ENCODE data around the gene SDK1. TPM values are rescaled to one million over a fixed set of nuclear protein-coding genes. Genes with fewer than 3 reads are reported as not detected.

The SDK1 gene
- total and polyA plus RNA-seq, 4 donors = 0.12 to 0.47 (median 0.36) TPM

GRCh38 chr7:4083513-4083912 lies 782.5 kb downstream of the SDK1 start:
- TF ChIP-seq CTCF (IDR thresholded peaks at IDR 0.05; ENCODE audit: low read depth, low read length, missing input control) = no peak
- Histone ChIP-seq H3K27me3 (ENCODE audit: control insufficient read depth in 4 of 4, insufficient read depth in 4 of 4, low read length in 3 of 4) (no peaks in the 10 kb centered on the region), H3K4me3 (ENCODE audit: low read depth in 1 of 3, low read length in 3 of 3) (no peak overlapping the region), H3K9ac (ENCODE audit: low read depth in 1 of 2, low read length in 2 of 2) (no peak overlapping the region), H3K27ac (ENCODE audit: low read depth in 1 of 2, low read length in 2 of 2) (no peak overlapping the region), H3K4me1 (ENCODE audit: control insufficient read depth in 4 of 4, insufficient read depth in 4 of 4, low read length in 3 of 4) (no peaks in the 10 kb centered on the region), H3K9me3 (ENCODE audit: control insufficient read depth in 4 of 4, low read length in 3 of 4) (no peaks in the 10 kb centered on the region), H3K36me3 (ENCODE audit: control insufficient read depth in 4 of 4, insufficient read depth in 3 of 4, low read depth in 1 of 4, low read length in 3 of 4) (no peaks in the 10 kb centered on the region)
- DNase-seq (ENCODE audit: low spot score) = no peak
- WGBS = 87% methylated on average over 1 of the region's 1 CpG

DNA sequence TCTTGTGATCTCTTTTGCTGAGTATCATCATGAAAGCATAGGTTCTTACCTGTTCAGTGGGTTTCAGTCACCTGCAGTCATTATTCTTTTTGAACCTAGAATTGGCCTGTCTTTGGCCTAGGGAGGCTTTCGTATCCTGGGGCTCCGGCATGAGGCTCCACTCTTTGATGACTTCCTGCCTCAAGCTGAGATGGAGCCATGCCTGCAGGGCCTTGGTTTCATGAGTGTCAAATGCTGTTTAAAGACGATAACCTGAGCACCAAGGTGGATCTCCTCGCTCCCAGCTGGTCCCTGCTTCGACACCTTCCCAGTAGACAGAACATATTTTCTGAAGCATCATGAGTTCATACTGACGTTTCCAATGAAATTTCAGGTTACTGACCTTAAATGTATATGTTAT lies 783.2 kb downstream of the SDK1 start:
- TF ChIP-seq MAX (IDR thresholded peaks at IDR 0.05) (no peak), JUND (IDR thresholded peaks at IDR 0.05) (no peak), SP1 (IDR thresholded peaks at IDR 0.05) (no peak), HNF4G (IDR thresholded peaks at IDR 0.05) (no peak), RAD21 (IDR thresholded peaks at IDR 0.05) (no peak), FOXA1 (IDR thresholded peaks at IDR 0.05) (no peak), TAF1 (conservative IDR thresholded peaks at IDR 0.05) (no peak), RXRA (IDR thresholded peaks at IDR 0.05) (no peak), CTCF (IDR thresholded peaks at IDR 0.05; ENCODE audit: low read depth, low read length, missing input control) (no peak), FOXA2 (IDR thresholded peaks at IDR 0.05) (no peak), EGR1 (IDR thresholded peaks at IDR 0.05; ENCODE audit: low read depth in 2 of 2) (no peak), GABPA (IDR thresholded peaks at IDR 0.05 in 1 of 2, conservative IDR thresholded peaks at IDR 0.05 in 1 of 2) (no peak)
- TF ChIP-seq, protein P1, sequence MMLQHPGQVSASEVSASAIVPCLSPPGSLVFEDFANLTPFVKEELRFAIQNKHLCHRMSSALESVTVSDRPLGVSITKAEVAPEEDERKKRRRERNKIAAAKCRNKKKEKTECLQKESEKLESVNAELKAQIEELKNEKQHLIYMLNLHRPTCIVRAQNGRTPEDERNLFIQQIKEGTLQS (IDR thresholded peaks at IDR 0.05) = no peak
- Histone ChIP-seq H3K9ac (ENCODE audit: low read depth in 1 of 2, low read length in 2 of 2) (no peak overlapping the region), H3K27me3 (ENCODE audit: control insufficient read depth in 4 of 4, insufficient read depth in 4 of 4, low read length in 3 of 4) (no peaks in the 10 kb centered on the region), H3K9me3 (ENCODE audit: control insufficient read depth in 4 of 4, low read length in 3 of 4) (no peaks in the 10 kb centered on the region), H3K4me1 (ENCODE audit: control insufficient read depth in 4 of 4, insufficient read depth in 4 of 4, low read length in 3 of 4) (no peaks in the 10 kb centered on the region), H3K4me3 (ENCODE audit: low read depth in 1 of 3, low read length in 3 of 3) (no peak overlapping the region), H3K27ac (ENCODE audit: low read depth in 1 of 2, low read length in 2 of 2) (no peak overlapping the region), H3K36me3 (ENCODE audit: control insufficient read depth in 4 of 4, insufficient read depth in 3 of 4, low read depth in 1 of 4, low read length in 3 of 4) (no peaks in the 10 kb centered on the region)
- DNase-seq (ENCODE audit: low spot score) = no peak
- WGBS = 91% methylated on average over 6 of the region's 6 CpGs

GRCh38 chr7:4085937-4086691 lies 785.1 kb downstream of the SDK1 start:
- H3K9me3 ChIP-seq (ENCODE audit: control insufficient read depth in 4 of 4, low read length in 3 of 4) = peaks cover 0 to 7% (median 2%) of the 10 kb centered on the region in 4 donors
- H3K4me3 ChIP-seq (ENCODE audit: low read depth in 1 of 3, low read length in 3 of 3) = no peak overlapping the region
- H3K4me1 ChIP-seq (ENCODE audit: control insufficient read depth in 4 of 4, insufficient read depth in 4 of 4, low read length in 3 of 4) = no peaks in the 10 kb centered on the region
- no peaks in the 10 kb centered on the region for H3K27me3 ChIP-seq (ENCODE audit: control insufficient read depth in 4 of 4, insufficient read depth in 4 of 4, low read length in 3 of 4)
- whole genome bisulfite sequencing = 88% methylated on average over 12 of the region's 12 CpGs
- no peak overlapping the region for H3K9ac ChIP-seq (ENCODE audit: low read depth in 1 of 2, low read length in 2 of 2)
- TF ChIP-seq RAD21 (IDR thresholded peaks at IDR 0.05) = no peak
- no peak for TF ChIP-seq GABPA (IDR thresholded peaks at IDR 0.05 in 1 of 2, conservative IDR thresholded peaks at IDR 0.05 in 1 of 2)
- no peak for TF ChIP-seq HNF4A (conservative IDR thresholded peaks at IDR 0.05)
- H3K27ac ChIP-seq (ENCODE audit: low read depth in 1 of 2, low read length in 2 of 2) = no peak overlapping the region
- no peaks in the 10 kb centered on the region for H3K36me3 ChIP-seq (ENCODE audit: control insufficient read depth in 4 of 4, insufficient read depth in 3 of 4, low read depth in 1 of 4, low read length in 3 of 4)
- DNase-seq (ENCODE audit: low spot score) = no peak

Data from liver (tissue), 9 donors.